Glomerular visceral epithelial cell (primary cell): Measurements from ENCODE around the gene KANSL1.
"Not testable (repeated sequence)": the region's sequence is repeated elsewhere in the genome, so short reads cannot be mapped to it uniquely, and the experiment has no call there.

Experiments
- DNase-seq: peaks from one replicate; pipeline ENCODE4 v3.0.0-alpha.2; 2016; ENCODE audit errors: extremely low spot score

KANSL1 gene

GRCh38 chr17:46110219-46110618 is 83.0 kb downstream of the KANSL1 start:
- no peak for DNase-seq

GRCh38 chr17:46109603-46110189 is 83.5 kb downstream of the KANSL1 start:
- DNase-seq: no peak

GRCh38 chr17:46108550-46109110 is 84.6 kb downstream of the KANSL1 start:
- no peak for DNase-seq

- DNase-seq: no peak
These were observed 85.1 kb downstream of the KANSL1 start for GRCh38 chr17:46108120-46108519.

GRCh38 chr17:46106966-46107644 is 86.1 kb downstream of the KANSL1 start:
- no peak for DNase-seq

- not testable (repeated sequence) for DNase-seq
These were observed 90.4 kb downstream of the KANSL1 start for GRCh38 chr17:46102806-46103205.

GRCh38 chr17:46101785-46102617 is 91.2 kb downstream of the KANSL1 start:
- not testable (repeated sequence) for DNase-seq

GRCh38 chr17:46100590-46100989 is 92.6 kb downstream of the KANSL1 start:
- no peak for DNase-seq

- no peak for DNase-seq
These were observed 93.4 kb downstream of the KANSL1 start for GRCh38 chr17:46099865-46100264.

GRCh38 chr17:46097497-46097896 is 95.7 kb downstream of the KANSL1 start:
- no peak for DNase-seq

GRCh38 chr17:46092991-46093390 is 100.2 kb downstream of the KANSL1 start:
- DNase-seq: no peak

GRCh38 chr17:46090871-46091270 is 102.4 kb downstream of the KANSL1 start:
- DNase-seq: no peak

GRCh38 chr17:46089389-46089965 is 103.8 kb downstream of the KANSL1 start:
- DNase-seq: no peak

- no peak for DNase-seq
These were observed 104.6 kb downstream of the KANSL1 start for GRCh38 chr17:46088595-46088994.

- DNase-seq: not testable (repeated sequence)
These were observed 105.4 kb downstream of the KANSL1 start for GRCh38 chr17:46087871-46088270.

GRCh38 chr17:46086821-46087220 is 106.4 kb downstream of the KANSL1 start:
- DNase-seq: no peak

GRCh38 chr17:46085522-46085921 is 107.7 kb downstream of the KANSL1 start:
- DNase-seq: no peak

GRCh38 chr17:46082257-46082656 is 111.0 kb downstream of the KANSL1 start:
- DNase-seq: no peak

- no peak for DNase-seq
These were observed 112.3 kb downstream of the KANSL1 start for GRCh38 chr17:46081018-46081320.

- DNase-seq: no peak
These were observed 112.9 kb downstream of the KANSL1 start for GRCh38 chr17:46080118-46081017.

GRCh38 chr17:46078675-46079074 is 114.6 kb downstream of the KANSL1 start:
- no peak for DNase-seq
